ENCODE measurements around the gene ZNF827. TPM values are rescaled to one million over a fixed set of nuclear protein-coding genes. Genes with fewer than 3 reads are reported as not detected.

Gene ZNF827
- total and polyA plus RNA-seq, 5 donors = 4.8 to 18.4 (median 15.5) TPM

DNA sequence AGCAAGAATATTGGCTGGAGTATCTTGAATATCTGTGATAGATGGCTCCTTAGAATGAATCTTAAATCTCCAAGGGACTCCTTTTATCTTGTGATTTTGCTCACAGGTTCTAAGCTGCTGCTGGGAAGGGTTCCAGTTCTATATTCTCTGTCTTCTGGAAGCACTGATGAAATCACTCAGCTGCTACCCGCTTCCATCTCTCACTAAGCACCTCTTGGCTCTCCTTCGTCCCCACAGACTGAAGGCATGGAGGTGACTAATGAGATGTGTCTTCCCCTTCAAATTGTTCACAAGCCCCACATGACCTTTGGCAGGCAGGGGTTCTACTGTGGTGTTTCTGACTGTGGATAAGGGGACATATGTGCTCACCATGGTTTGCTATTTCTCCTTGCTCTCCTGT is 182.8 kb downstream of the ZNF827 start:
- Histone ChIP-seq H3K27ac (ENCODE audit: low read length) (no peak overlapping the region), H3K4me3 (ENCODE audit: low read length) (no peak overlapping the region), H3K9me3 (ENCODE audit: control insufficient read depth, low read length) (no peaks in the 10 kb centered on the region), H3K4me1 (ENCODE audit: control insufficient read depth, insufficient read depth, low read length) (no peaks in the 10 kb centered on the region), H3K27me3 (ENCODE audit: control insufficient read depth, insufficient read depth) (no peaks in the 10 kb centered on the region)
- intact Hi-C loops (cut with DNase I) = no loop called here
- ATAC-seq = peak in 1 of 2 donors; percentile 50
- 68% methylated on average over 2 of the region's 2 CpGs for WGBS
- no peak for DNase-seq

DNA sequence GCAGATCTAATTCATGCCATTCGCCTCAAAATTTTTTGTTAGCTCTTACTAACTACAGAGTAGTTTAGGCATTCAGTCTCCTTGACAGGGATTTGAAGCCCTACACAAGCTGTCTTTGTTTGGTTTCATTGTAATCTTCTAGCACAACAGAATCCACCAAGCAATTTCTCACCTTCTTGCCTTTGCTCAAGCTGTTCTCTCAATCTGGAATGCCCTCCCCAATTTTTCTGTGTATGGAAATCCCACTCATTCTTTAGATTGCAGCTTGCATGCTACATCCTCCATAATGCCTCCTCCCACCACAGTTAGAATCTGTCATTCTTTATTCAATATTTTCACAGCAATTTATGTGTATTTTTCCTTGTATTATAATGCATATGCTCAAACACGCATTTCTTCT is 195.0 kb downstream of the ZNF827 start:
- ATAC-seq (no peak), DNase-seq (no peak)
- Histone ChIP-seq H3K4me3 (ENCODE audit: low read length) (no peak overlapping the region), H3K9me3 (ENCODE audit: control insufficient read depth, low read length) (no peaks in the 10 kb centered on the region), H3K27me3 (ENCODE audit: control insufficient read depth, insufficient read depth) (no peaks in the 10 kb centered on the region), H3K4me1 (ENCODE audit: control insufficient read depth, insufficient read depth, low read length) (no peaks in the 10 kb centered on the region), H3K27ac (ENCODE audit: low read length) (no peak overlapping the region)
- WGBS = 88% methylated on average over 2 of the region's 2 CpGs
- intact Hi-C loops (cut with DNase I) = no loop called here

DNA sequence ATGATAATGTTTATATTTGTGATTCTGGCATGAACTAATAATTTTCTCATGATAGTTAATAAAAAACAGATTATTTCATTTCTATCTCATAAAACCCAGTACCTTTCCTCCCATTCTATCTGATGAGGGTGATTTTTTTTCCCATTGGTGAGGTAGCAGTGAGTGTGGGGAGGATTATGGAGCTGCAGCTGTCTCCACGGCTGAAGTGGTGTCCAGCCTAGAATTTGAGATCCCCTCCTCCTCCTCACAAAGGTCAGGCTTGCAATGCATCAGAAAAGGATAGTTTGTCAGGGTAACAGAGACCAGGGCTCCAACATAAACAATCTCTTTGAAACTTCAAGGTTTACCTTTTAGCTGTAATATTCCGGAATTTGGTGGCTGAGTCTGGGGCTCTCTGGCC is 197.8 kb downstream of the ZNF827 start:
- Histone ChIP-seq H3K9me3 (ENCODE audit: control insufficient read depth, low read length) (no peaks in the 10 kb centered on the region), H3K4me1 (ENCODE audit: control insufficient read depth, insufficient read depth, low read length) (peaks cover 8% of the 10 kb centered on the region), H3K4me3 (ENCODE audit: low read length) (no peak overlapping the region), H3K27me3 (ENCODE audit: control insufficient read depth, insufficient read depth) (no peaks in the 10 kb centered on the region), H3K27ac (ENCODE audit: low read length) (no peak overlapping the region)
- DNase-seq (no peak), ATAC-seq (no peak)
- intact Hi-C loops (cut with DNase I) = no loop called here
- WGBS = 73% methylated on average over 2 of the region's 2 CpGs

- DNase-seq (no peak), ATAC-seq (no peak)
- intact Hi-C loops (cut with DNase I) = loop anchor here in 2 of 4 donors (10.0 kb wide), 3 partner anchors 75 to 195 kb away; partner anchors contain the start of gene ZNF827 (in 2 of the 2)
- no peak overlapping the region for H3K4me3 ChIP-seq (ENCODE audit: low read length)
- H3K27me3 ChIP-seq (ENCODE audit: control insufficient read depth, insufficient read depth) = no peaks in the 10 kb centered on the region
- no peak overlapping the region for H3K27ac ChIP-seq (ENCODE audit: low read length)
- H3K4me1 ChIP-seq (ENCODE audit: control insufficient read depth, insufficient read depth, low read length) = peaks cover 15% of the 10 kb centered on the region
- WGBS = 49% methylated on average over 5 of the region's 5 CpGs
- H3K9me3 ChIP-seq (ENCODE audit: control insufficient read depth, low read length) = no peaks in the 10 kb centered on the region
These were observed 198.8 kb downstream of the ZNF827 start for GRCh38 chr4:145739845-145740244.

DNA sequence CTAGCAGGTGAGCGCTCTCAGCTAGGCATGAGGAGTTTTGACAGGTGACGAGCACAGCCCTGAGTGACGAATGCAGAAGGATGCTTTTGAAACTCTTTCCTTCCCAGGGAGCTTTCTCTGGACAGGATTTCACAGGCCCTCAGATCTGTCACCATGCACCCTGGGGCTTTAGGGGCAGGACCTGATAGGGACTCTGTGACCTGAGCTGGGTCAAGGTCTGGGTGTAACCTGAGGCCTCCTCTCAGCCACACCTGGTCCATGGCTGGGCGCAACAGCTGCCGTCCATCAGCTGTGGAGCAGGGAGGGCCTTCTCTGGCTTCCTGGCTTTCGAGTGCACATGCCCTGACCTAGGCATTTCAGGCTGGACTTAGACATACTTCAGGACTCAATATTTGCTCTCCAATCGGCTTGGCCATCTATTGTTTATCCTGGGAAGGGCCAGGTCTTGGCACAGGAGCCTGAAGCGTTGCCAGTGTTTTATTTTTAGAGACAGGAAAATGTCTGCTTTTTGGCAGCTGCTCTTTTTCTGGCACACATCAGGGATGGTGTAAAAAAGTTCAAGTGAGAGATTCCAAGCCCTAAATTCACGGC is 202.3 kb downstream of the ZNF827 start:
- no peaks in the 10 kb centered on the region for H3K27me3 ChIP-seq (ENCODE audit: control insufficient read depth, insufficient read depth)
- 38% methylated on average over 9 of the region's 9 CpGs for WGBS
- intact Hi-C loops (cut with DNase I) = loop anchor here in 2 of 4 donors (10.0 kb wide), 3 partner anchors 78 to 198 kb away; partner anchors contain the start of gene ZNF827 (in 2 of the 2)
- peak; percentile 30 to 48 for ATAC-seq
- H3K4me3 ChIP-seq (ENCODE audit: low read length) = no peak overlapping the region
- H3K27ac ChIP-seq (ENCODE audit: low read length) = peak overlapping the region; percentile 90
- peak; percentile 42 to 71 (median 70) for DNase-seq
- H3K9me3 ChIP-seq (ENCODE audit: control insufficient read depth, low read length) = no peaks in the 10 kb centered on the region
- H3K4me1 ChIP-seq (ENCODE audit: control insufficient read depth, insufficient read depth, low read length) = peaks cover 23% of the 10 kb centered on the region

- no peaks in the 10 kb centered on the region for H3K27me3 ChIP-seq (ENCODE audit: control insufficient read depth, insufficient read depth)
- ATAC-seq = no peak
- H3K9me3 ChIP-seq (ENCODE audit: control insufficient read depth, low read length) = no peaks in the 10 kb centered on the region
- intact Hi-C loops (cut with DNase I) = loop anchor here in 2 of 4 donors (10.0 kb wide), 3 partner anchors 79 to 199 kb away; partner anchors contain the start of gene ZNF827 (in 2 of the 2)
- peak overlapping the region; percentile 90 for H3K27ac ChIP-seq (ENCODE audit: low read length)
- H3K4me3 ChIP-seq (ENCODE audit: low read length) = no peak overlapping the region
- DNase-seq = no peak
- WGBS = 72% methylated on average over 4 of the region's 4 CpGs
- peaks cover 23% of the 10 kb centered on the region for H3K4me1 ChIP-seq (ENCODE audit: control insufficient read depth, insufficient read depth, low read length)
These were observed 202.8 kb downstream of the ZNF827 start for GRCh38 chr4:145735827-145736226.

GRCh38 chr4:145735347-145735675 is 203.3 kb downstream of the ZNF827 start:
- Histone ChIP-seq H3K27me3 (ENCODE audit: control insufficient read depth, insufficient read depth) (no peaks in the 10 kb centered on the region), H3K27ac (ENCODE audit: low read length) (peak overlapping the region; percentile 85), H3K9me3 (ENCODE audit: control insufficient read depth, low read length) (no peaks in the 10 kb centered on the region), H3K4me1 (ENCODE audit: control insufficient read depth, insufficient read depth, low read length) (peaks cover 23% of the 10 kb centered on the region), H3K4me3 (ENCODE audit: low read length) (no peak overlapping the region)
- ATAC-seq = no peak
- no peak for DNase-seq
- intact Hi-C loops (cut with DNase I) = loop anchor here in 2 of 4 donors (10.0 kb wide), 3 partner anchors 79 to 199 kb away; partner anchors contain the start of gene ZNF827 (in 2 of the 2)
- 53% methylated on average over 2 of the region's 2 CpGs for WGBS

DNA sequence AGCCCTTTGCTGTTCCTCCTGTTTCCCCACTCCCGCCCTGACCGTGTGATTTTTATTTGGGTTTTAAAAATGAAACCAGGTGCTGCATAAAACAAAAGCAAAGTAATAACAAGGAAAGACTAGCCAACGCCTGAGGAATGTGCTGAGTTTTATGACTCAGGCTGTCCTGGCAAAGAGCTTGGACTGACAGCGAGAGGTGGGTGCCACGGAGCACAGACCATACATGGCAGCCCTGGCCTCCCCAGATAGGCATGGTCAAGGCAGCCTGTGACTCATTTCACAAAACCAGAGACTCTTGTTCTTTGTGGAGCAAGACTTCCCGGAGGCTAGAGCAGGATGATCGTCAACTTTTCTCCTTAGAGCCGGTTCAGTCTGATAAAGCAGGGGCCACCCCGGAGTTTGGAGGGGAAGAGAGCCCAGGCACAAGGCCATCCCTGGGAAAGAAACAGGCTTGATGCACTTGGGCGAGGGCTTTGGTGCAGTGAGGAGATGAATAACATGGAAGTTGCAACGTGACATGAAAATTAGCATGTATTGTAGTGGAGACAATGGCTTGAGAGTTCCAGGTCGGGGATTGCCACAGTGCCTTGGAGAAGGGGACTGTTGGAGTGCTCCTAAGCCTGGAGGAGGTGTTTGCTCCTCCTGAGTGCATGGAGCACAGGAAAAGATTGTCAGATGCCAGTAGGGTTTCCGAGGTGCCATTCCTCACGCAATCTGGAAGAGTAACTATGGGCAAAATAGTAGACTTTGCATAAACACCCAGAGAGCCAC is 203.9 kb downstream of the ZNF827 start:
- WGBS = 43% methylated on average over 14 of the region's 14 CpGs
- Histone ChIP-seq H3K4me3 (ENCODE audit: low read length) (no peak overlapping the region), H3K9me3 (ENCODE audit: control insufficient read depth, low read length) (no peaks in the 10 kb centered on the region), H3K27me3 (ENCODE audit: control insufficient read depth, insufficient read depth) (no peaks in the 10 kb centered on the region), H3K4me1 (ENCODE audit: control insufficient read depth, insufficient read depth, low read length) (peaks cover 24% of the 10 kb centered on the region), H3K27ac (ENCODE audit: low read length) (peak overlapping the region; percentile 85)
- DNase-seq (peak; percentile 67 to 79 (median 76)), ATAC-seq (peak; percentile 57 to 73)
- intact Hi-C loops (cut with DNase I) = loop anchor here in 2 of 4 donors (5.0 to 10.0 kb wide), 4 partner anchors 80 to 200 kb away; partner anchors contain the start of gene ZNF827 (in 2 of the 2)

- intact Hi-C loops (cut with DNase I) = loop anchor here in 2 of 4 donors (5.0 to 10.0 kb wide), 4 partner anchors 81 to 201 kb away; partner anchors contain the start of gene ZNF827 (in 2 of the 2)
- no peak overlapping the region for H3K4me3 ChIP-seq (ENCODE audit: low read length)
- 82% methylated on average over 7 of the region's 7 CpGs for WGBS
- H3K4me1 ChIP-seq (ENCODE audit: control insufficient read depth, insufficient read depth, low read length) = peaks cover 24% of the 10 kb centered on the region
- DNase-seq = peak in 1 of 3 donors; percentile 6
- peak overlapping the region; percentile 85 for H3K27ac ChIP-seq (ENCODE audit: low read length)
- H3K27me3 ChIP-seq (ENCODE audit: control insufficient read depth, insufficient read depth) = no peaks in the 10 kb centered on the region
- ATAC-seq = no peak
- no peaks in the 10 kb centered on the region for H3K9me3 ChIP-seq (ENCODE audit: control insufficient read depth, low read length)
These were observed 204.6 kb downstream of the ZNF827 start for GRCh38 chr4:145734031-145734430.

DNA sequence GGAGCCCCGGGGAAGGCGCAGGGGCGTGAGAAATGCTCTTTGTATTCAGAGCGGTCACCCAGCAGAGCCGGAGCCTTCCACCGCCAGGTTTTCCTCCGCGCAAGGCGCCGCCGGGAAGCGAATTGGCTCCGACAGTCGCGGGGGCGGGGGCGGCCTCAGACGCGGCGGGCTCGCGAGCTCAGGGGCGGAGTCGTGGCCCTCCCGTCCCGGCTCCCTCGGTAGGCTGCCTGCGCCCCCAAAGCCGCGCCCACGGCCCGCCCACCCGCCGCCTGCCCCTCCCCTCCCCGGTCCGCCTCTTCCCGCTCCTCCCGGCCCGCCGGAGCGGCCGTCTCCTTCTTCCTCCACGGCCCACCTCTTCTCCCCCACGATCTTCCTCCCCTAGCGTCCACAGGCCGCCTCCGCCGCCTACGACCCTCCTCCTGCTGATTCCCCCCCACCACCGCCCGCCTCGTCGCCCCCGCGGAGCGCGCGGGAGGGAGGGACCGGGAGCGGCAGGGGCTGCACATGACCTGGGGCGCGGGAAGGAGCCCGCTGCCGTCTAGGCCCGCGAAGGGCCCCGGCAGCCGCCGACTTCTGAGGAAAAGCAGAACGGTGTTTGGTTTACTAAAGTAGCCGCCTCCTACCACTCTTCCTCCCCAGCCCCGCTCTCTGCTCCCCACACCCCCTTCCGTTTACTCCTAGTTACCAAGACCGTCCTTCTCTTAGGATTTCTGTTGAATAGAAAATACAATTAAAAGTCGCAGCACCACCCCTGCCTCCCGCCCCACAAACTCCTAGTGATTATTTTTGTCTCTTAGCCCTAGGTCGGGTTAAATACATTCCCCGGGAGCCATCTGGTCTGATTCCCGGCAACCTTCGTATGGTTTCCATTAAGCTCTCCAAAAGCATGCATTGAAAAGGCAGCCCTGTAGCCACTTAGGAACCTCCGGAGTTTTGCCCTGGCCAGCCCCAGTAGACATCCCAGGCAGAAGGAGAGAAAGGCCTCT is 205.4 kb downstream of the ZNF827 start:
- peak overlapping the region; percentile 100 for H3K27ac ChIP-seq (ENCODE audit: low read length)
- WGBS = under 1% methylated on average over 80 of the region's 81 CpGs
- peak; percentile 97 to 99 (median 98) for DNase-seq
- H3K9me3 ChIP-seq (ENCODE audit: control insufficient read depth, low read length) = no peaks in the 10 kb centered on the region
- peaks cover 24% of the 10 kb centered on the region for H3K4me1 ChIP-seq (ENCODE audit: control insufficient read depth, insufficient read depth, low read length)
- peak; percentile 96 to 98 for ATAC-seq
- intact Hi-C loops (cut with DNase I) = loop anchor here in 2 of 4 donors (5.0 to 10.0 kb wide), 4 partner anchors 82 to 202 kb away; partner anchors contain the start of gene ZNF827 (in 2 of the 2)
- peak overlapping the region; percentile 65 for H3K4me3 ChIP-seq (ENCODE audit: low read length)
- H3K27me3 ChIP-seq (ENCODE audit: control insufficient read depth, insufficient read depth) = no peaks in the 10 kb centered on the region
